GM21381 (cell line): ENCODE data around the gene COPS9.

Source experiments
- ATAC-seq: cut with Tn5 transposase; IDR thresholded peaks from one replicate; pipeline ENCODE4 v1.9.1; 2021; ENCODE audit warnings: mild to moderate bottlenecking, moderate library complexity; ENCODE audit not compliant: unreplicated experiment

The COPS9 gene

DNA sequence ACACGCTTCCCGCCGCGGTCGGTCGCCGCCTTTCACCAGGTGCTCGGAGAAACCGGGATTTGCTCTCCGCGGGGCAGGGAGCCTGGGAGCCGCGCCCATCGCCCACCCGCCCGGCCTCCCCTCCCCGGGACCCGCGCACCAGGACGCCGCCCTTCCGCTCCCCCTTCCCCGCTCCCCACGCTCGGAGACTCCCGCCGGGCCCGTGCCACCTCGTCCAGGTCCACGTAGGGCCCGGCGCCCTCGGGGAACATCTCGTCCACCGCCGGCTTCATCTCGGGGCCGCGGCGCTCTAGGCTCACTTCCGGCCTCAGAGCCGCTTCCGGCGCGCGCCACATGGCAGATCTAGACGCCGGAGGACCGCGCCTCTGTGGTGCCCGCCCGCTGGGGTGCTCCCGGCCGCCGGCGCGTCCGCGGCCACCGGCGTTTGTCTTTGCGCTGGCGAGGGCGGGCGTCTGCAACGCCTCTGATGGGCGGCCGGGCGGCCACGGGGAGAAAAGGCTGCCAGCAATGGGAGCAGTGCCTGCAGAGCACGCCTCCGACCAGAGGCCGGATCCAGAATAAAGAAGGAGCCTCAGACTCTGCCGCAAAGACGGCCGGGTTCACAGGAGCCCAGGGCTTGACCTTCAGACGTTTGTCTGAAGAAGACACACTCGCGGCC, at the start of gene COPS9:
COPS9 (minus strand) TSS at position 293 of the 658 bp plus-strand sequence; CDS start at position 272, 21 bp downstream.
- peak; percentile 90 for ATAC-seq

DNA sequence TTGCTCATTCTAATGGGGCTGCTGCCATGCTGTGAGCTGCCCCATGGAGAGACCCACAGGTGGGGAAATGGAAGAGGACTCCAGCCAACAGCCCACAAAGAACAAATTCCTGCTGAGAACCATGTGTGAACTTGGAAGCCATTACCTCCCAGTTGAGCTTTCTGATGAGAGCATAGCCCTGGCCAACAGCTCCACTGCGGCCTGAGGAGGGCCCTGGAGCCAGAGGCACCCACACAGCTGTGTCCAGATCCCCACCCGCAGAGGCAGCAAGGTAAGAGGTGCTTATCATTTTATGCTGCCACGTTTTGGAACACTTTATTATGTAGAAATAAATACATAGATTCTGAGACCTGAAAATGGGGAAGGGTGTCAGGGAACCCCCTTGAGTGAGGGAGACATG, 48.6 kb upstream of the COPS9 start:
- ATAC-seq: no peak

DNA sequence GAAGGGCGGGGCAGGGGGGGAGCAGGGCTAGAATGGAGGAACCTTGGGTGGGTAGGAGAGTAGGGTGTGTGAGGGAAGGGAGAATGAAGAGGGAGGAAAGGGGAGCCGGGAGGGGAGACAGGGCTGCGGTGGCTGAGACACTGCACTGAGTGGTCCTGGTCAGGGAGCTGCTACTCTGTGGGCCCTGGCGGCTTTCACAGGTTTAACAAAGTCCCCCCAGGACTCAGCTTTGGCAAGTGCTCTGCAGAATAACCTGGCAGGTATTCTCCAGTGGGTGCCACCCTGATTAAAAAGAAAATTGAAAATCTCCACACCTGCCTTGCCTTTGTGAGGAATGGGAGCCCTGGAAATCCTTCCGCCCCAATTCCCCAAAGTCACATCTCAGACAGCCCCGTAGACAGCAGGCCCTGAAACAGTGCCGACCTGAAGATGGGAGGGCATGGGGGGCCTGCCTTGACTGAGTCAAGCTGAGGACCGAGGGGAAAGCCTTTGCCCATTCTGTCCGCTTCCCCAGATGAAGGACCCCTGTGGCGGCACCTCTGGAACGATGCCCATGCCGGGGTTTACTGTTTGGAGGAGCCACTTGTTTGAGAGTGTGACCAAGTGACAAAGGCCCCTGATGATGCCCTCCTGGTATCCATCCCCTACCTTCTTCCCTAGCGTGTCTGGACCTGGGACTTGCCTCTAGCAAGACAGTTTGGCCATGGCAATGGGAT, 47.9 kb upstream of the COPS9 start:
- ATAC-seq: no peak

DNA sequence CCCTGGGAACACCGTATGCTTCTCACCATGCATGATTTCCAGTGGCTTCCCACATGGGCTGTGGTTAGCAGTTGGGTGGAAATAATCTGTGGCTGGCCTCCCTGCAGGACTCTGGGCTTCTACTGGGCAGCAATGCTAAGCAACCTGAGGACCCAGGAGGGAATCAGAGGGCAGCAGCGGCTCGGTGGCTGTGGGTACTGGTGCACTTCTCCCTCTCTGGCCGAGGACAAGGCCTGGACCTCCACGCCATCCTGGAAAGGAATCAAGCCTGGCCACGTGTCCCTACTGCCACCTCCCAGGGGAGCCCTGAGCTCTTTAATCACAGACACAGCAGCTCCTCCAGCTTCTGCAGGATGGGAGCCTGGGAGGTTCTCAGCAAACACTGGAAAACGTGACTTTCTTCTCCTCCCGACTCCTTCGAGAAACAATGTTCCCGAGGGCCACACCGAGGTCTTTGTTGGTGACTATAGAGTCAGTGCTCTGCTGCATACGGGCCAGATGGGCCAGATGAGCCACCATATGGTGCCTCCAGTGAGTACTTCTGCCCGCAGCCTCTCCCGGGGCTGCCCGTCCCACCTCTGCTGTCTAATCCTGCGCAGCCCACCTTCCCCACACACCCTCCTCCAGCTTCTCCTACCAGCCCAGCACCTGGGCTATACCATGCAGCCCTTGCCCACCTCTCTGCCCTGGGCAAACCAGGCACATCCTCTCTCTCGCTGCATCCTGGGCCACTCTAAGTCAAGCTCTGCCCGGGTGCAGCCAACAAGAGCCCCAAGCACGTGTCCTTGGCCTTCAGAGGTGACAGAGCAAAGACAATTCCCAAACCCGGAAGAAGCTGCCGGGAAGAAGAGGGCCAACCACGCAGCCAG, 47.1 kb upstream of the COPS9 start:
- no peak for ATAC-seq

DNA sequence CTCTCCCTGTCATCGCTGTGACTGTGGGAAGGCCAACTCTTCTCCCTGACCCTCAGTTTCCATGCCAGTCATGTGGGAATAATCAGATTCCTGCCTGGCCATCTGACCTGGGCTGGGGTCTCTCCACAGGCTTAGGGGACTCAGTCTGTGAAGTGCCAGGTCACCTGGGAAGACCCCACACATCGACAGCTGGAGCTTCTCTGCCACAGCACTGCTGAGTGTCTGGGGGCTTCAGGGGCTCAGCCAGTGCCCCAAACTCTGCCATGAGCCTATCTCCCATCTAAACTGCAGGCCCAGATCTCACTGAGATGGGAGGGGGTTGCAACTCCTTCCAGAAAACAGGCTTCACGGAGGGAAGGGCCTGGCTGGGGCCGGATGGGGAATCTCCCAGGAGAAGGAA, 46.4 kb upstream of the COPS9 start:
- no peak for ATAC-seq

DNA sequence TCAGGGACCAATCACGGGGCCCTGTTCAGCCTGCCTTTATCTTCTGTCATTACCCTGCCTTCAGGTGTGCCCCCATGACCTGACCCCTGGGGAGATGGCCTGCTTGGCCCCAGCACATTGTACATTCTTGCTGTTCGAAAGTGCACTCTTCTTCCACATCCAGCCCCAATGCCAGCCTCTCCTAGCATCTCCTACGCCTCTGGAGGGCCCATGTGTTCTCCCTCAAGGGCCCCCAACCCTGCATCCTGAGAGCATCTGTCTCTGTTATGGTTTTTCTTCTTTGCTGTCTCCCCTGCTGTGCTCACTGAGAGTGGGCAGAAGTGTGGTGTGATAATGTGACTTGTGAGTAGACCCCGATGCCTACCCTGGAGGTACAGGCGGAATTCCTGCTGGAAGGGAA, 45.9 kb upstream of the COPS9 start:
- ATAC-seq: no peak

DNA sequence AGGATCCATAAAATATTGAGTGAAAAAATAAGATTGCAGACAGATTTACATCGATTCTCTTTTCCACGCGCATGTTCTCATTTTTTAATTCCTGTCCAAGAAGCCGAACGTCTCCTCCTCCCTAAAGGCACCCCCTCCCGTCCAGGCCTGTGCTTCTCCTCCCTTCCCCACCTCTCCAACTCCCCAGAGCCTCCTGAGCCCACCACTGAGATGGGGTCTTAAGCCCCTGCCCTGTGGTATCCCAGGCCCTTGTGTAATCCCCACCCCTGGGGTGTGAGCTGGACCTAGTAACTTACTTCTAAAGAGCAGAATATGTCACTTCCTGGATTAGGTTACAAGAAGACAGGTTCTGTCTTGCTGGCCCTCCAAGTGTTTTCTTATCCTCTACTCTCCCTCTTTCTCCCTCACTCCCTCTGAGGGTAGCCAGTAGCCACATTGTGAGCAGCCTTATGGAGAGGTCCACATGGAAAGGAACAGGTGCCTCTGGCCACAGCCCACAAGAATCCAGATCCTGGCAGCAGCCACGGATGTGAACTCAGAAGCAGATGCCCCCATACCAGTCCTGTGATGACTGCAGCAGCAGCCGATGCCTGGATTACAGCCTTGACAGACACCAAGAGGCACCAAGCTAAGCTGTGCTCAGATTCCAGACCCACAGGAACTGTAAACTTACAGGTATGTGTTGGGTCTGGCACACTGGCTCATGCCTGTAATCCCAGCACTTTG, 44.0 kb upstream of the COPS9 start:
- no peak for ATAC-seq

DNA sequence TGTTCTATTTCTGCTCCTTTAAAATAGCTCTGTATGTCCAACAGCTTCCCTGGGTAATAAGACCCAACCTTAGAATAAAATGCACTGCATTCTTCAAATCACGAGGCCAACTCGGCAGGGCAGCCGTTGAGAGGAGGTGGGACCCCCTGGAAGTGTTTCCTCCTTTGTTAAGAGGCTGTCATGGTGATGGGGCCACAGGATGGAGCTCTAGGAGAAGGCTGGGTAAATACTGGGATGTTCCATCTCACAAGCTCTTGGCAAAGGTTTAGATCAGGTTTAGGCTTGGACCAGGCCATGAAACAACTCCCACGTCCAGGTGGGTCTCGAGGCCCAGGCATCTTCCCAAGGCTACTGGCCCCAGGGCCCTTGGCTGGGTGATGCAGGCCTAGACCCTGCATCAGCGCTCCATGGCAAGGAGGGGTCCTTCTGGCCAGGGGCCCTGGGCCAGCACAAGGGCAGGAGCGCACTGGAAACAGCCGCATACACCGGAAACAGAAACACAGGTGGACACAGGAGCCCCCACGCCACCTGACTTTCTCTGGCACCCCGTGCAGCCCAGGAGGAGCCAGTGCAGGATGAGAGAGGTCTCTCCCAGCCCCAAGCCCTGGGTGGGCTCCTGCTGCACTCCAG, 43.2 kb upstream of the COPS9 start:
- no peak for ATAC-seq

DNA sequence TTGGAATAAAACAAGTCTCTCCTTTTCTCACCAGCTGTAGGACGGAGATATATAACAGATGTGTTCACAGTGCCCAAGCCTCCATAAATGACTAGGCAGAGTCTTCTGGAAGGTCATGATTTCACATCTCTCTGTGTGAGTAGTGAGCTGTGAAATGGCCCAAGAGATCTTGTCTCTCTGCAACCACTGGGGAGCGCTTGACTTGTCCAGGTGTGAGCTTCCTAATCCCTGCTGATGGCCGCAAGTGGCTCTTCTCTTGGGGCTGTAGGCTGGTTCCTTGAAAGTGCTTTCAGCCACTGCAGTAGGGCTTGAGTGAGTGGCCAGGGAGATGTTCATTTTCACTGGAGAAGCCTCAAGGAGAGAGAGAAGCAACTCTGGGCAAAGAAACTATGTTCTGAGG, 42.5 kb upstream of the COPS9 start:
- no peak for ATAC-seq

DNA sequence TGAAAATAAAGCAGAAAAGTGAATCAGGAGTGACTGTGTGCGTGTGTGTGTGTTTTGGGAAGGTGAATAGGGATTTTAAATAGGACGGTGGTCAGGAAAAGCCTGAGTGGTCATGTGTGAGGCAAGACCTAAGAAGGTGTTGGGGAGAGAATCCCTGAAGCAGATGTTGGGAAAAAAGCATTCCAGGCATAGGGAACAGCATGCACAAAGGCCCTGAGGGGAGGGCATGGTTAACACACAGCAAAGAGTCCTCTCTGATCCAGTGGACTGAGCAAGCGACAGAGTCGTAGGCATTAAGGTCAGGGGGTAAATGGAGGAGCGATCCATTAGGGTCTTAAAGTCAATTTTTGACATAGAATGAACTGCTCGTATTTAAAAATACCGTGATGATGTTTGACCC, 38.4 kb upstream of the COPS9 start:
- ATAC-seq: no peak

DNA sequence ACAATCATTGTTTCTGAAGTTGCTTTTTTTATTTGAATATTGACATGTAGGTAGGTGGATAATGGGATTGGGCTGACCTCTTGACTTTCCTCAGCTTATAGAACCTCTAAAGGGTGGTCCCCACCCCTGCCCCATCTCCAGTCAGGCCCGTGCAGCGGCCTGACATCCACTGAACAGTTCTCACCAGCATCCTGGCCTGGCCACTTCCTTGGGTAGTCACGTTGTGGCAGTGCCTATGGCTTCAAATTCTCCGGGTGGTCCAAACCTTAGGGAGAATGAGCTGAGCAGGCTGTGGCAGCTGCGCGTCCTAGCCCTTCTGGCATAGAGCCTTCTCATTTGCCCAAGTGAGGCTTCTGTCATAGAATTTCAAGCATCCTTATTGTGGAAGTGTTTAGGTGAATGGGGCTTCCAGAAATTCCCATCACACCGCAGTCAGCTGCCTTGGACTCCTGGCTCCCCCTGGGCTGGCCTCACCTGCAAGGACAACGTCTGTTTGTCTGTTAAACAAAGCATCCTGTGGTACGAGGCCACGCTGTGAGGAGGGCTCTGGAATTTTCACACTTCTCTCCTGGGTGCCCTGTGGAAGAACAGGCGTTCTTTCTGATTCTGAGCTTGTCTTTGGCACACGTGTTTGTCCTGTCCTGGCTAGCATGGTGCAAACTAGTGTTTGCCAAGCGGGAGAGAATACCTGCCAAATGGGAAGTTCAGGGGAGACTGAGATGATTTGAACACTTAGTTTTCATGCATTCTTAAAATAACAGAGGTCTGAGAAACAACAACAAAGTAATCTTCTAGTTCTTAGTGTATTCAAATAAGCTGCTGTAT, 36.2 kb upstream of the COPS9 start:
- no peak for ATAC-seq

DNA sequence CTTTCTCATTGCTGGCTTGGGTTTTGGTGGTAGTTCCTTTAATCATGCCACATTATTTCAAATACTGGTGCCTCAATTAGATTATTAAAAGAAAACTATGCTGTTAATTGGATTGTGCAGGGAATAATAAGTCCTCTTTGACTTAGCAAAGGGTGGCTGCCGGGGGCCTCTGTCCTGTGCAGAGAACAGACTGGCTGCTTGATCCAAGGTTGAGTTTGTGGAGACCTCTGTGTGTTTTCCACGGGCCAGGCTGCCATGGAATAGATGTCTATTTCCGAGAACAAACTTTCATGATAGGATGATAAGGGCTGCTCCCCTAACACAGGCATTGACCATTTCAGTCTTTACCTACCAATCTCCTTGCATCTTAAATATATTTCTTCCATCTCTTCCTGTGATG, 34.8 kb upstream of the COPS9 start:
- no peak for ATAC-seq

DNA sequence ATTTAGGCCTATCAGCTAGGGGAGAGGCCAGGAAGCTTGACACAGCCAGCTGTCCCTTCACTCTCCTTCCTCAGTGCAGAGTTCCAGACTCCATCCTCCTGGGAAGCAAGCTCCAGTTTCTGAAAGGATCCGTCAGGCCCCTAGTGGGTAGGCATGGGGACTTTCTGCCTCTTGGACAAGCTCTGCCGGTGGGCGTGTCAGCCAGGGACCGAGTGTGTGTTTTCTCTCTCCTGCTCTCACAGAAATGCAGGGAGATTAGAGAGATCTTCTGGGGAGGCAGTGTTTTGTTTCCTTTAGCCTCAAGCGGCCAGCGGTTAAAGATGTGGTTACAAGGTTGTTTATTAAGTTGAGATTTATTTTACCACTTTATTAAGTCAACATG, 34.2 kb upstream of the COPS9 start:
- no peak for ATAC-seq

DNA sequence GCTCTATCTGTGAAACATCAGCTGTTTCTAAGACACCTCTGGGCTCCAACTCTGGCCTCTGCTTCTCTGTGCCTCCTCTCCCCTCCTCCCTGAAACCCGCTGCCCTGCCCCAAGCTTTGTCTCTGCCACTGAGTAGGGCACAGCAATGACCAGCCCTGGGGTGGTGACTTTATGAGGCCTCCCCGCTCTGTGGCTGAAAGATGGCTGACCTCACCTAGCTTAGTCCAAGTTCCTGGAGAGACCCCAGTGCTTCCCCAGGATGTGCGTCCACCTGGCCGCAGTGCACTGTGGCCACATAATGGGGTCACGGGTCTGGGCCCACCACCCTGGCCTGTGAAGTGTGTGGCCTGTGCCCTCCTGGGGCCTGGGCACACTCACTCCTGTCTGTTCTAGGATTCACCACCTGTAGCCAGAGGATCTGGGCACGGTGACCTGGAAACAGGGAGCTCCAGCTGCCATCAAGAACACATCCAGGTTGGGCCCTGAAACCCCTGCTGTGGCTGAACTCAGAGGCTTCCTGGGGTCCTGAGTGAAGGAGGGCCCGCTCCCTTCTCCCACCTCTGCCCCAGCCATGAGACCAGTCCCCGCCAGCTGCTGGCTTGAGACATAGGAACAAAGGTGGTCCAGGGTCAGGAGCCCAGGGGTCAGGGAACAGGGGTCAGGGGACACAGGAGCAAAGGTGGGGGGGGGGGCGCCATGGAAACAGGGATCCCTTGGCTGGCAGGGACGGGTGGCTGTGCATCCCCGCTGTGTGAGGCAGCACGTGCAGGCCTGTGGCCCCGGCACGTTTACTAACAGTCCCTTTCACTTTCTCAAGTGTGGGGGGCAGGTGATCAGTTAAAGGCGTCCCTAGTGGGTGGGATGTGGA, 33.6 kb upstream of the COPS9 start:
- no peak for ATAC-seq

DNA sequence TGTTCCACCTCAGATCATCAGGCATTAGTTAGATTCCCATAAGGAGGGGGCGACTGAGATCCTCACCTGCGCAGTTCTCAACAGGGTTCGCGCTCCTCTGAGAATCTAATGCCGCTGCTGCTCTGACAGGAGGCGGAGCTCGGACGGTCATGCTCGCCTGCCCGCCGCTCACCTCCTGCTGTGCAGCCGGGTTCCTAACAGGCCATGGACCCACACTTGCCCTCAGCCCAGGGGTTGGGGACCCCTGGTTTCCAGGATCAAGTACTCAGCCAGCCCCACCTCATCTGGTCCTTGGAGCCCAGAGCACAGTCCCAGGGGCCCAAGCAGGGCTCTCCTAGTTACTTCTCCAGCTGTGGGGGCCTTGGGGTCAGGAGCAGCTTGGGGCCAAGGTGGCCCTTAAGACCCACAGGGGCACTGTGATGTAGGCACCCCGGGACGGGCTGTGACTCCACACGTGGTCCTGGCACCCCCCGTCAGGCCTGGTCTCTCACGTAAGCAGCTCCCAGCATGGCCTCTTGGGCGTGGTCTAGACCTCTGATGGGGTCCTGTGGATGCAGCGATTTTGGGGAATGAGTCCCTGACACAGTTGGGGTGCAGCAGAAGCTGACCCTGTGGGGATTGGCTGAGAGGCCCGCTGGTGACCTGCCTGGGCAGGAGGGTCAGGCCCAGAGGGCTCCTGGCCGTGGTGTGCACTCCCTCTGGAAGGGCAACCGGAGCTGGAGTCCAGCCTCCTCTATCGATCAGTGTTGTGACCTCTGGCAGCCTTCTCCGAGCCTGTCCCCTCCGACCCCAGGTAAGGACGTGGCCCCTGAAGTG, 32.6 kb upstream of the COPS9 start:
- no peak for ATAC-seq

DNA sequence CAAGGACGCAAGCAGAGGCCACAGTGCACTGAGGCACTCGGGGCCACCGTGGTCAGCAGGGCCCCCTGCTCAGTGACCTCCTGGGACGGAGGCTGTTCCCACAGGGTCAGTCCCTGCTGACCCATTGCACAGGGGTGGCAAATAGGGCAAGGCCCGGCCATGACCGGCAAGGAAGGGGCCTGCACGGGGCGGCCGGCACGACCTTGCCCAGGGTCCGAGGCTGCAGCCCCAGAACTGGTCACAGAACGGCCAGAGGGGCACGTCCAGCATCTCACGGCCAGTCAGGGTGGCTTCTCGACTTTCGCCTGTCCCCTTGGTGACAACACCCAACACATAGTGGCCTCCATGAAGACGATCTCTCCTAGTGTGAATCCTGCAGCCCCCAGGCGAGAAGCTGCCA, 31.9 kb upstream of the COPS9 start:
- no peak for ATAC-seq

DNA sequence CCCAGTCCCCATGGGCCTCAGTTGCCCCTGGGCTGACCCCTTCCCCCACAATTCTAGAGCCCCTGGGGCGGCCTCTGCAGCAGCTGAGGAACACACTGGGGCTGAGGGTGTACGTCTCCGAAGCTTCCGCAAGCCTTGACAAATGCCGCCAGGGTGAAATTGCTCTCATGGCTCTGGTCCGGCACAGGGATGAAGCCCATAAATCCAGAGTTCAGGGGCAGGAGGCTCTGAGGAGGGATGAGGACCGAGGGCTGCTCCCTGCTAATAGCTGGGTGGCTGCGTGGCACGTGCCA, 31.4 kb upstream of the COPS9 start:
- no peak for ATAC-seq
